GM23338 (cell line): ENCODE measurements around the gene FOCAD. TPM values are rescaled to one million over a fixed set of nuclear protein-coding genes. Genes with fewer than 3 reads are reported as not detected.
A peak's percentile ranks its signal among the peaks of the same experiment; 100 is the strongest.

Source experiments
- ATAC-seq: fragments of 200-7000 bp; cut with Tn5 transposase; 3 replicates; pipeline ENCODE4 v1.9.1; 2020
- DNase-seq: peaks from one replicate; pipeline ENCODE4 v3.0.0-alpha.2; 2015; ENCODE audit warnings: low spot score
- H2AFZ ChIP-seq: fragments of 200-600 bp; sonication (generic); 2 replicates; pipeline ENCODE4 v1.8.0; 2016; ENCODE audit warnings: antibody characterized with exemption, mild to moderate bottlenecking, moderate library complexity
- H3F3A ChIP-seq: fragments of 200-600 bp; sonication (generic); replicated peaks from 2 replicates; pipeline ENCODE4 v1.8.0; 2017; ENCODE audit warnings: antibody characterized with exemption, mixed run types, low read depth
- H3K27ac ChIP-seq: fragments of 200-600 bp; sonication (generic); 2 replicates; pipeline ENCODE4 v1.6.1; 2016; ENCODE audit warnings: low read depth
- H3K27me3 ChIP-seq: fragments of 200-600 bp; sonication (generic); 2 replicates; pipeline ENCODE4 v1.8.0; 2016; ENCODE audit warnings: mild to moderate bottlenecking, mixed run types, moderate library complexity; ENCODE audit not compliant: insufficient read depth
- H3K36me3 ChIP-seq: fragments of 200-600 bp; sonication (generic); 2 replicates; pipeline ENCODE4 v1.8.0; 2016; ENCODE audit warnings: mild to moderate bottlenecking; ENCODE audit not compliant: insufficient read depth
- H3K4me1 ChIP-seq: fragments of 200-600 bp; sonication (generic); 2 replicates; pipeline ENCODE4 v1.8.0; 2016; ENCODE audit warnings: mild to moderate bottlenecking, moderate library complexity; ENCODE audit not compliant: insufficient read depth
- H3K4me2 ChIP-seq: fragments of 200-600 bp; sonication (generic); 2 replicates; pipeline ENCODE4 v1.7.1; 2017; ENCODE audit warnings: mixed run types
- H3K4me3 ChIP-seq: fragments of 200-600 bp; sonication (generic); 2 replicates; pipeline ENCODE4 v1.6.1; 2016; ENCODE audit warnings: mixed run types
- H3K79me2 ChIP-seq: fragments of 200-600 bp; sonication (generic); replicated peaks from 2 replicates; pipeline ENCODE4 v1.8.0; 2017; ENCODE audit warnings: mild to moderate bottlenecking; ENCODE audit not compliant: insufficient read depth
- H3K9me2 ChIP-seq: fragments of 200-600 bp; sonication (generic); 2 replicates; pipeline ENCODE4 v1.8.0; 2017; ENCODE audit not compliant: insufficient read depth
- H4K20me1 ChIP-seq: fragments of 200-600 bp; sonication (generic); replicated peaks from 2 replicates; pipeline ENCODE4 v1.8.0; 2017; ENCODE audit warnings: mild to moderate bottlenecking; ENCODE audit not compliant: insufficient read depth
- H3K27ac Mint-ChIP-seq: 2 replicates; pipeline ENCODE4 v1.8.0; 2020; ENCODE audit warnings: inconsistent platforms, mild to moderate bottlenecking, moderate library complexity, mixed read lengths
- H3K27me3 Mint-ChIP-seq: 3 replicates; pipeline ENCODE4 v1.8.0; 2022; ENCODE audit warnings: low read depth, mild to moderate bottlenecking, moderate library complexity, mixed read lengths, inconsistent platforms; ENCODE audit not compliant: insufficient read depth, poor library complexity
- H3K36me3 Mint-ChIP-seq: 3 replicates; pipeline ENCODE4 v1.8.0; 2021; ENCODE audit warnings: low read depth, mild to moderate bottlenecking, inconsistent platforms, moderate library complexity, mixed read lengths
- H3K4me1 Mint-ChIP-seq: 3 replicates; pipeline ENCODE4 v1.8.0; 2020; ENCODE audit warnings: mild to moderate bottlenecking, inconsistent platforms, mixed read lengths
- H3K4me3 Mint-ChIP-seq: 3 replicates; pipeline ENCODE4 v1.8.0; 2021; ENCODE audit warnings: moderate library complexity, mild to moderate bottlenecking, inconsistent platforms, mixed read lengths
- H3K9me3 Mint-ChIP-seq: 3 replicates; pipeline ENCODE4 v1.8.0; 2020; ENCODE audit warnings: moderate library complexity, mild to moderate bottlenecking, inconsistent platforms, mixed read lengths
- CREB1 ChIP-seq: fragments of 250-450 bp; sonication (Bioruptor Pico); IDR thresholded peaks from 2 replicates; pipeline ENCODE4 v1.5.0; 2020; ENCODE audit warnings: low read depth, mild to moderate bottlenecking, moderate library complexity
- CTCF ChIP-seq, 2 experiments: fragments of 200-600 bp in 1 of 2; sonication (generic) in 1 of 2; conservative IDR thresholded peaks; 2 replicates each; pipeline versions ENCODE4 v1.5.1 to v1.6.1; 2016 to 2017; ENCODE audit warnings: antibody characterized with exemption in 2 of 2, low read depth in 2 of 2, mild to moderate bottlenecking in 2 of 2, moderate library complexity in 1 of 2
- ETS1 ChIP-seq: IDR thresholded peaks from 2 replicates; pipeline ENCODE4 v1.6.1; 2016; ENCODE audit warnings: antibody characterized with exemption
- EZH2 ChIP-seq: fragments of 200-600 bp; sonication (generic); IDR thresholded peaks from one replicate; pipeline ENCODE4 v1.8.0; 2017; ENCODE audit warnings: antibody characterized with exemption, mild to moderate bottlenecking, low read depth; ENCODE audit not compliant: unreplicated experiment
- EZH2phosphoT487 ChIP-seq: fragments of 200-600 bp; sonication (generic); IDR thresholded peaks from one replicate; pipeline ENCODE4 v1.8.1; 2018; ENCODE audit warnings: antibody characterized with exemption; ENCODE audit not compliant: unreplicated experiment
- JUNB ChIP-seq: IDR thresholded peaks from one replicate; pipeline ENCODE4 v1.6.1; 2016; ENCODE audit warnings: antibody characterized with exemption; ENCODE audit not compliant: unreplicated experiment
- NANOG ChIP-seq: IDR thresholded peaks from 2 replicates; pipeline ENCODE4 v1.6.1; 2016; ENCODE audit warnings: antibody characterized with exemption, borderline replicate concordance
- POLR2AphosphoS5 ChIP-seq: IDR thresholded peaks from 2 replicates; pipeline ENCODE4 v1.6.1; 2016; ENCODE audit warnings: antibody characterized with exemption, low read depth
- REST ChIP-seq: IDR thresholded peaks from one replicate; pipeline ENCODE4 v1.6.1; 2018; ENCODE audit warnings: antibody characterized with exemption; ENCODE audit not compliant: unreplicated experiment
- STAT1 ChIP-seq: IDR thresholded peaks from one replicate; pipeline ENCODE4 v1.6.1; 2016; ENCODE audit warnings: antibody characterized with exemption; ENCODE audit not compliant: unreplicated experiment
- ZNF114 ChIP-seq: fragments of 250-450 bp; sonication (Bioruptor Pico); IDR thresholded peaks from 2 replicates; pipeline ENCODE4 v1.5.0; 2020; ENCODE audit warnings: mild to moderate bottlenecking, moderate library complexity
- ZNF331 ChIP-seq: fragments of 250-450 bp; sonication (Bioruptor Pico); IDR thresholded peaks from 2 replicates; pipeline ENCODE4 v1.5.0; 2020; ENCODE audit warnings: low read depth, mild to moderate bottlenecking, moderate library complexity
- ZNF462 ChIP-seq: fragments of 250-450 bp; sonication (Bioruptor Pico); IDR thresholded peaks from 2 replicates; pipeline ENCODE4 v1.5.0; 2020; ENCODE audit warnings: mild to moderate bottlenecking, moderate library complexity
- polyA plus RNA-seq: library from polyadenylated mRNA; unstranded; fragments of >200 nt; fragmentation: Nextera tagmentation; extraction: Ambion mirVana; gene quantifications from 2 replicates; pipeline ENCODE4 v1.2.1, GENCODE V29; 2016
- total RNA-seq: library from RNA; depleted of rRNA; stranded (reverse); fragments of >200 nt; shearing (Covaris generic); gene quantifications from 2 replicates; pipeline ENCODE4 v1.2.3, GENCODE V29; 2014

FOCAD gene
- total and polyA plus RNA-seq, 2 experiments from 2014 or later: 13.7 to 66.5 TPM

GRCh38 chr9:20987521-20987920 is 303.5 kb downstream of the FOCAD start:
- no peak for ATAC-seq
- Histone ChIP-seq H3K9me2 (no peaks in the 10 kb centered on the region; the same call in 1 of the 2 replicates), H3K27ac (0 out of 2 replicates have a peak overlapping the region, but pooled peaks have one; percentile 26), H2AFZ (no peak overlapping the region), H3F3A (no peaks in the 10 kb centered on the region), H3K27me3 (no peaks in the 10 kb centered on the region), H3K4me2 (no peak overlapping the region), H3K4me1 (no peaks in the 10 kb centered on the region), H3K4me3 (no peak overlapping the region), H4K20me1 (no peaks in the 10 kb centered on the region), H3K36me3 (no peaks in the 10 kb centered on the region), H3K79me2 (no peaks in the 10 kb centered on the region)
- Mint-ChIP-seq H3K4me3 (no peak overlapping the region), H3K36me3 (peaks cover 17% of the 10 kb centered on the region), H3K27ac (no peak overlapping the region), H3K9me3 (0 out of 3 replicates have a peak, but pooled peaks cover 2% of the 10 kb centered on the region), H3K4me1 (peaks cover 15% of the 10 kb centered on the region), H3K27me3 (peaks cover 4% of the 10 kb centered on the region)
- DNase-seq: no peak
- TF ChIP-seq STAT1 (no peak), ETS1 (no peak), NANOG (no peak), CREB1 (CRISPR knock-in tag) (no peak), EZH2phosphoT487 (no peak), POLR2AphosphoS5 (no peak), REST (no peak), CTCF (conservative IDR thresholded peaks at IDR 0.05; ENCODE audit: low read depth in 2 of 2) (no peak), ZNF331 (CRISPR knock-in tag) (no peak), ZNF114 (no peak), JUNB (no peak), ZNF462 (CRISPR knock-in tag) (no peak), EZH2 (no peak)
